Stimulated activated CD8-positive, alpha-beta memory T cell treated with anti-CD3 and anti-CD28 coated beads, Interleukin-15, amount 100 ng/mL, for 48 hours (primary cell): ENCODE data around the gene SPAG4.

Source experiments
- DNase-seq, 2 donors: peaks; one replicate each; pipeline ENCODE4 v3.0.0-alpha.2; 2020; ENCODE audit warnings: low read depth in 2 of 2

The SPAG4 gene

DNA sequence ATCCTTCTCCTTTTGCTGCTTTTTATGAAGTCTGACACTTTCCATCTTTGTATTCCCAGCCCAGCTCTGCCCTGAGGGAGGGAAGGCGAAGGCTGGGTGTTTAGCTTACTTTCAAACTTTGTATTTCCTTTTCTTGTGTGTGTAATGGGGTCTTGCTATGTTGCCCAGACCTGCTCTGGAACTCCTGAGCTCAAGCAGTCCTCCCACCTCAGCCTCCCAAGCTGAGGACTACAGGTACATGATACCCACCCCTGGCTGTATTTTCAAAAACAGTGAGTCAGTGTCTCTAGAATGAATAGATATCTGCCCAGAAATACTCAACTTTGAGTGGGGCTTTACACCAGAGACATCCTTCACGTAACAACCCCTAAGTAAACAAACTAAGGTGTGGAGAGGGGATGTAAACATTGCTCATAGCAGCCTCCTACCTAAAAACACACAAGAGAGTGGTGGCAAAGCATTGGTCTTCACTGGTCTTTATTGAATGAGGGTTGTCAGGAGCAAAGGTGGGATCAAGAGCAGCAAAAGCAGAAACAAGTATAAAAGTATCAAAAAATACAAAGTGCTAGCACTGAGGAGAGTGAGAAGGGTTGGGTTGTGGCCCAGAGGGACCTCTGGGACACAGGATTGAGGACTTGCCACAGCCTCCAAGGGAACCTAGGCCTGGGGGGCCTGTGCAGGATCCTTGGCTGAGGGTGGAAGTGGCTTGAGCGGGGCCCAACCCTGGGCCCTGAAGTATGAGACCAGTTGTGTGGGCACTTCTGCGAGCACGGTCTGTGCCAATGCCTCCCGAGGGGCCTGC is 10.2 kb downstream of the SPAG4 start:
- no peak for DNase-seq

DNA sequence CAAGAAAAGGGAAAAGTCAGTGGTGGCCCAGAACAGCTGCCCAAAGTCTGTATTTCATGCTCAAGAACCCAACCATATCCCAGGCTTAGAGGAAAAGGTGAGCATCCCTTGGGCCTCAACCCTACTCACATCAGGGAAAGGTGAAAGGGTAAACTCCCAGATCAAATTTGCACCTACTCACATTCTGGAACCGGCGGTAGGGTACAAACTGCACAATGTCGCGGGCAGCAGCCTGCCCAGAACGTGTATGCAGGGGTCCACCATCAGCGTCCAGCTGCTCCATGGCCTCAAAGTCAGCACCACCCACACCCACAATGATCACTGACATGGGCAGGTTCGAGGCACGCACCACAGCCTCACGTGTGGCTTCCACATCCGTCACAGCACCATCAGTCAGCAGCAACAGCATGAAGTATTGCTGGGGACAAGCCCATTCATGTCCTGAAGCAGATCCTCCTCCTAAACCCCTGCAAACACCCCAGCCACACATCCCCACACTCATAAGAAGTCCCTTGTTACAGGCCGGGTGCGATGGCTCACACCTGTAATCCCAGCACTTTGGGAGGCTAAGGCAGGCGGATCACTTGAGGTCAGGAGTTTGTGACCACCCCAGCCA is 10.9 kb downstream of the SPAG4 start:
- no peak for DNase-seq

DNA sequence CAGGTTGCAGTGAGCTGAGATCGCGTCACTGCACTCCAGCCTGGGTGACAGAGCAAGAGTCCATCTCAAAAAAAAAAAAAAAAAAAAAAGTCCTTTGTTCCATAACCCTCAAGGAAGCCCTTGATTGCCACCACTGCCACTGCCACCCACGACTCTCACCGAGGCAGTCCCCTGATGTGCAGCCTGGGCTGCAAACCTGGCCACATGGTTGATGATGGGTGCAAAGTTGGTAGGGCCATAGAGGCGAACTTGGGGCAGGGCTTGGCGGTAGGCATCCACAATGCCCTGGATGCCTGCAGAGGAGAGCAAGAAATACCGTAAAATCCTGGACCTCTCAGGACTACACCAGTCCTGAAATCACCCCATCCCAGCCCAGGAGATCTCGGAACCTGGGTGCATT is 11.5 kb downstream of the SPAG4 start:
- DNase-seq, result no peak

DNA sequence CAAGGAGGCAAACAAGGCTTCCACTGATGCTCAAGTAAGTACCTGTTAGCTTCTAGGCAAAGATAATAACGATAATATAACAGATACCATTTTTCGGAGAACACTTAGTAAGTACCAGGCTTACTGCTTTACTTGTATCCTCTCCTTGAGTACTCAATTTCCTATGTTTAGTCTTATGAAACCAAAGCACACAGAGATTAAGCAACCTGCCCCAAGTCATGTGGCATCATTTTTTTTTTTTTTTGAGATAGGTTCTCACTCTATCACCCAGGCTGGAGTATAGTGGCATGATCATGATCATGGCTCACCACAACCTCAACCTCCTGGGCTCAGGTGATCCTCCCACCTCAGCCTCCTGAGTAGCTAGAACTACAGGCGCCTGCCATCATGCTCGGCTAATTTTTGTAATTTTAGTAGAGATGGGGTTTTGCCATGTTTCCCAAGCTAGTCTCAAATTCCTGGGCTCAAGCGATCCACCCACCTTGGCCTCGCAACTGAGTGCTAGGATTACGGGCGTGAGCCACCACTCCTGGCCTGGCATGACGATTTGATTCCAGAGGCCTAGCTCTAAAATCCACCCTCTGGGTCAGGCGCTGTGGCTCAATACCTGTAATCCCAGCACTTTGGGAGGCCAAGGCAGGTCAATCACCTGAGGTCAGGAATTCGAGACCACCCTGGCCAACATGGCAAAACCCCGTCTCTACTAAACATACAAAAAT is 14.0 kb downstream of the SPAG4 start:
- DNase-seq, result no peak

DNA sequence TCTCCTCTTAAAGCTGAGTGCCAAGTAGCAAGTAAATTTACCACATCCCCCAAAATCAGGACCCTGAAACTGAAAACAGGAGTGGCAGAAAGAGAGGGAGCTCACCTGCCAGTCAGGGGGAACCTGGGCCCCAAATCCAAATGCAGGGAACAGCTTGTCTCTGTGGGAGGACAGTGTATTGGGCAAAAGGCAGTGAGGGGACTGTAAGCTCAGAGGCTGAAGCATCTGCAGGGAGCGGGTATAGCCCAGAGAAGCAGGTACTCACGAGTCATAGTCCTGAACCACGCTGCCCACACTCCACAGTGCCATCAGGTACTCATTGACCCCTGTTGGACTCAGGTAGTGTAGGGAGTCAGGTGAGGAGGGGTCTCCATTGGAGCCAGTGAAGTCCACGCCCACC is 15.0 kb downstream of the SPAG4 start:
- DNase-seq, result no peak

DNA sequence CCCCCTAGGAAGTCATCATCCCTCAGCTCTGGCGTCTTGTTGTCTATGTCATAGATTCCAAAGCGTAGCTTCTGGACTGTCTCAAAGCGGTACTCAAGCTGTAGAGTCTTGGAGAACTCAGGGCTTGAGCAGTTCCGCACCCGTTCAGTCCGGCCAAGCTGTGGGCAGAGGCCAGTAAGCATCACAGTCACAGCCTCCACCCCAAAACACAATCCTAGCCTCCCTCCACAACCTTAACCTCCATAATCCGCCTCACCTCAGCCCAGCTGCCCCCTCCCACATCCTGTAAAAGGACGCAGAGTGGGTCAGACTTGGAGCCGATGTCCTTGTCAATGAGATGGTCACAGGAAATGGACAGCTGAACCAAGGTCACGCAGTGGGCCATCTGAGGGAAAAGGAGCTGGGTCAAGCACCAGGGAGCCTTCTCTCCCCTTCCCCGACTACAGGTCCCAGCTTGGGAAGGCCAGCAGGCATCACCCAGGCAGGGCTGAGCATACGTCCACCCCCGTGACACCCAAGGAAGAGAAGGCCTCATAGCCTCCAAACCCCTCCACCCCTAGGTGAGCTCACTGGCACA is 17.0 kb downstream of the SPAG4 start:
- DNase-seq, result no peak

DNA sequence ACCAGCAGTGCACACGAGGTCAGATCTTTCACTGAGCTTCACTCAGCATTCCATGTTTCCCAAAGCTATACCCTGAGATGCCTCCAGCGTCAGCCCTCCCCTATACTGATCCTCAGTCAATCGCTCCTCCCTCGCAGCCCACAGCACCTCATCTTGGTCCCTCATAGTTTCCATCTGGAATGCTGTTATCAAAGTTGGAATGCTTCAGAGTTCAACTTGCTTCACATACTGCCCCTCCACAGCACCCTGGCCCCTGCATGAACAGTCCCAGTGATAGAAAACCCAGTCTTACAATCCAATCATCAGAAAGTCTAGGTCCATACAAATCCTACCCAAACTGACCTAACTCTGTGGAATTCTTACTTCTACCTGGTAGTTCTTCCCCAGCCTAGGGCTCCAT is 20.0 kb downstream of the SPAG4 start:
- no peak for DNase-seq

DNA sequence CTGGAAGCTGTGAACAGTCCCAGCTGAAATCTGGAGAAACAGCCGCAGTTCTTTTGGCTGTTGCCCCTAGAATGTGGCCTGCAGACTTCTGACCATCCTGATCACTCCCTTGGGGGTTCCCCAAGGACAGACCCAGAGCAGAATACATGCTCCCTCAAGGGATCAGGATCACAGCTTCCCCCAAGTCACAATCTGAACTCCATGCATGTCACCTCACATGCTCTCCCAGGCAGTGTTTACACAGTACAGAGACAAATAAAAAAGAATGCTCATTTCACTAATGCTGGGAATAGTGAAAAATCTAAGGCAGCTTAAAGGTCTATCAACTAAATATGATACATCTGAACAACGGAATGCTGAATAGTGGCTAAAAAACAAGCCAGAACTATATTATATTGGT is 20.5 kb downstream of the SPAG4 start:
- DNase-seq, result no peak

DNA sequence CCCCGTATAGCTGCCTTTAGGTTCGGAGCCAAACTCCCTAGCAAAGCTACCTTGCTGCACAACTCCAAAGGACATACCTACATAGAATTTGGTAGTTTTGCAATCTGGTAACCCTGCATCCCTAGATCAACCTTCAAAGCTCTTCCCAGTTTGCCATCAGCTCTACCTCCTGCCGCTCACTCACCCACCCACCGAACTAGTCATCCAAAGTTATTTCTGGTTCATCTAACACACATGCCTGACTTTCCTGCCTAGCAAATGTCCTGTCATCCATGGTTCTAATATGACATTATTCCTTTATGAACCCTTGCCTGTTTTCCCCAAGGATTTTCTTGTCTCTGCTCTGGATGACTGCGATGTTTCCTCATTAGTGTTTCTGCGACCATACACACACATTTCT is 21.6 kb downstream of the SPAG4 start:
- no peak for DNase-seq

DNA sequence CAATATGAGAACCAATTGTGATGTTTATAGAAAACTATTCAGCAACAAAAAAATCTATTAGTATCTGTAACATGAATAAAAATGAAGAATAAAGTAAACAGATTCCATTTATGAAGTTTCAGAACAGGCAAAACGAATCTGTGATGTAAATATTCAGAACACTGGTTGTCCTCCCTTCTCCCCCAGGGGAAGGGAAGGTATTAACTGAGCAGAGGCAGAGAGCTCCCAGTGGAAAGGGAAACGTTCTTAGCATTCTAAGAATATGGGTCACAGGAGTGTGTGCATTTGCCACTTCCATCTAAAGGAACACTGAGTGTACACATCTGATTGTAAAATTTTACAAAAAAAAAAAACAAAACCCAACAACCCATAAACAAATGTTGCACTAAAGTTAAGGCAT is 23.1 kb downstream of the SPAG4 start:
- no peak for DNase-seq

DNA sequence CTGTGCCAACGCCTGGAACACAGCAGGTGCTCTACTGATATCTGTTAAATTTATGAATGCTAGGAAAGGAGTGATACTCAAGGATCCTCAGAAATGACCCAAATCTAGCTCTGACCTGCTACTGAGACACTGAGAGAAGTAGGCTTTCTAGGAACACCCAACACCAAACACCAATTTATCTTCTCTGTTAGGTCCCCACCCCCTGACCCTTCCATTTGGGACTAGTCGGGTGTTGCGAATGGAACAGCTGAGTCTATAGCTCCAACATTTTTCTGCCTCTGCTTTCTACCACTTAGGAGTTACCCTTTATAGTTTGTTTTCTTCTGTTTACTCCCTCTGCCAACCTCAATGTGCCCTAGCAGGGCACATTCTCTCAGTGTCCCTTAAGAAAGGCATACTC is 25.1 kb downstream of the SPAG4 start:
- DNase-seq, result no peak

DNA sequence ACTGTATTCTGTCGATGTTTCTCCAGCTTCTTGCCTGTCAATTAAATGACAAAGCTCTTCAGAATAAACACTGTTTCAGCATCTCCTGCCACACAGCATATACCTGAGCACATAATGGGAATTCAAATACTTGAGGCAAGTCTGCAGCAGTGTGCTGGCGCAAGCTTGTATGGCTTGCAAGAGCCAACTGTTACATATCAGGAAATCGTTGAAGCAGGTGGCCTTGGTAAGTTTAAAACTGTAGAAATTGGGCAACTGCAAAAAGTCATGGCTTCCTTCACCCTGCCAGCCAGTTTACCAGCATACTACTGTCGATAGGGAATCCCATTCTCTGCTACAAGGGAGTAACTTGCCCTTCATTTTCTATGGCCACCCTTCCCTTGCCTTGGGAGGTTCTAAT is 26.1 kb downstream of the SPAG4 start:
- no peak for DNase-seq

DNA sequence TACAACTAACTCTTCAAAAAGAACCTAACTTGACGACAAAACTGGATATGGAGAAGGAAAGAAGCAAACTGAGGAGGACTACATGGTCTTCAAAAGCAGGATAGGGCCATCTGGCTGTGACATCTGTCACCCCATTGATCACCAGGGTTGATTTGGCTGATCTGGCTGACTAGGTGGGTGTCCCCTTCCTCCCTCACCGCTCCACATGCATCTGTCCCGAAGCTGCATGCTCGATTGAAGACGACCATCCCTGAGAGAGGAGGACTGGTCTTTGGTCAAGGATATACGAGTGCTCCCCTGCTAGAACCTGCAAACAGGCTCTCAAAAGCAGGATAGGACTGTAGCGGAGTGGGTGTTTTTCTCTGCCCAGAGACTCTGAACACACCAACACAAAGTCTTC is 27.4 kb downstream of the SPAG4 start:
- DNase-seq, result no peak

DNA sequence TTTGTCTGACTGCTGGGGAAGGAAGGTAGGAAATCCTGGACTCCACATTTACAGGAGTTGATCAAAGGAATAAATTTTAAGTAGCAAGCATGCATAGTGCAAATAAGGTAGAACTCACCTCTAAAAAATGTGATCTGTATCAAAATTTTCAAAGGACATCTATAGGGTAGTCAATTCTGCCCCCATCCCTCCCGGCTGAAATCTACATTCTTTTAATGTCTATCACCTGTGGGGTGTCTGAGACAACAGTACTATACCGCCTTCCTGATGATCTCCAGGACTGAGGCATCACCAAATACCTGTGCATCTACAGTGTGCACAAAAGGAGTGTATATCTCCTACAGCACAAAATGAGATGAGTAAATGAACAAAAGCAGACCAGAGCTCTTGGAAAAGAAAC is 29.2 kb downstream of the SPAG4 start:
- DNase-seq, result no peak

DNA sequence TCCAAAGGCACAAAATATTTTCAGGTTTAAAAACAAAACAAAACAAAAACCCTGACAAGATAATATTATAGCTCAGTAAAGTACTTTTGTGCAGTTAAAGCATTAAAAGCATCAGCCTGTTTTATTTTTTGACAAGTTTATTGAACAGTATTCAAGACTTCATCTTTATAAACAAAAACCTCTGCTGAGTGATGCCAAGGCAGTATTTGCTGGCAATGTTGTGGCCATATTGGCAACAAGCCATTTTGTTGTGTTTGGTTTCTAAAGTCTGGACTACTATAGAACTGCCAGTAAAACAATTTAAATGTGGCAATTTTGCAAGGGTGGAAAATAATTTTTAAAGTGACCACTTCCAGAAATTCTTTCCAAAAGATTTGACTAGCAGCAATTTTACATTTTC is 33.2 kb downstream of the SPAG4 start:
- no peak for DNase-seq

DNA sequence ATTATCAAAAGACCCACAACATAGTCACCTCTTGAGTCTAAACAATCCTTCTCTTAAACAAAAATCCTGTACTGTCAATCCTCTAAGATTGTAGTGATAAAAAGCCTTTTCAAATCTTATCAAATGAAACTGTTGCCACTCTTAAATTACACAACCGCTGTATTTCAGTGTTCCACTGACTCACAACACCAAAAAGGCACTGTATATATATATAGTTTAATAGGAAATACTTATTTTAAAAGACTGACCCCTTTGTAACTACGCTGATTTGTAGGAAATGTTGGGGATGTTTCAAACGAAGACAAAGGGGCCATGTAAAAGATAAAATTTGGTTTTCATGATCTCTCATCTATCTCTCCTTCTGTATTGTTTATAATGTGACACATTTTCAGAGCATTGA is 35.0 kb downstream of the SPAG4 start:
- DNase-seq, result no peak

DNA sequence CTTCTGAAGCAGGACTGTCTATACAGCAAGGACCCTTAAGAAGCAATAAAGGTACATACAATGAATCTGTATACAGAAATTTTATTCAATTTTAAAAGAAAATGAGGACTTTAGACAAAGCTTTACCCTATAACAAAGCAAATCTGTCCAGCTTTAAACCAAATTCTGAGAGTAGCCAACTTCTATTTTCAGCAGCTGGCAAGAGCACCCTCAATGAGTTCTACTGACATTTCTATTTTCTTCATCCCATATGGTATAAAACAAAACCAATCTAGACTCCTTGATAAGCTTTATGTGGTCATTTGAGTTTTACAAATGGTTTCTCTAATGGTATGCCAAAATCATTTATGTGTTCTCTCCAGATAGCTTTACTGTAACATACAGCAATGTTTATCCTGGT is 36.3 kb downstream of the SPAG4 start:
- no peak for DNase-seq

DNA sequence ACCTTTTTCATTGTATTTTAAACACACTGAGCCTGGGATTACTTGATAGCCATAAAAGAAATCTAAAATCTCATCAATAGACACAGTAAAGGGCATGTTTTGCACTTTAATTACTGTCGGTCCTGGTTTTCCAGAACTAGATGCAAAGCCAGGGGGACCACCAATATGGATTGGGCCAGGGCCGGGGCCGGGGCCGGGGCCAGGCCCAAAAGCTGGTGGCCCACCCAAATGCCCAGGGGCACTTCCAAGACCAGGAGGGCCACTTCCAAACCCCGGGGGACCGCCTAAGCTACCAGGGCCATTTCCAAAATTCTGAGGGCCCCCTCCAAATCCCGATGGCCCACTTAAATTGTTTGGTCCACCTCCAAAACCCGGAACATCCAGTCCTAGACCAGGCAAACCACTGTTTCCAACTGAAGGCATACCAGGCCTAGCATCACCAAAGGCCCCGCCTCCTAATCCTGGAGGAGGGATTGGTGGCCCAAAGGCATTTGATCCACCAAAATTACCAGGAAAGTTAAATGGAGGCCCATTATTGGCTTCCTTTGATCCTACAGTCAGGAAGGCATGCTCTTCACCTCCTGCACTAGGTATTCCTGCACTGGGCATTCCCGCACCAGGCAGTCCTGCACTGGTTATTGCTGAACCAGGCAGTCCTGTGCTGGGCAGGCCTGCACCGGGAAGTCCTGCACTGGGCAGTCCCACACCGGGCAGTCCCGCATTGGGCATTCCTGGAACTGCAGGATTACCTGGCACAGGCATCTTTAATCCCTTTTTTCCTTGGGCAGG is 37.2 kb downstream of the SPAG4 start:
- no peak for DNase-seq

DNA sequence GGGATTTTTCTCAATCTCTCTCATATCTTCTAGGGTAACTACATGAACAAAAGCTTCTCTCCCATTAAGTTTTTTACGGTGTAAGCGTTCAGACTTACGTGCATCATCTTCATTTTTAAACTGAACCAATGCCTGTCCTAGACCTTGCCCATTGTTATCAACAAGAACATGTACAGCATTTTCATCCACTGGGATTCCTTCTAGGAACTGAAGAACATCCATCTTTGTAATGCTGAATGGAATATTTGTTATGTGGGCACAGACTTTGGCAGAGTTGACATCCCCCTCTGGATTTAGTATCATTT is 37.8 kb downstream of the SPAG4 start:
- DNase-seq, result no peak

DNA sequence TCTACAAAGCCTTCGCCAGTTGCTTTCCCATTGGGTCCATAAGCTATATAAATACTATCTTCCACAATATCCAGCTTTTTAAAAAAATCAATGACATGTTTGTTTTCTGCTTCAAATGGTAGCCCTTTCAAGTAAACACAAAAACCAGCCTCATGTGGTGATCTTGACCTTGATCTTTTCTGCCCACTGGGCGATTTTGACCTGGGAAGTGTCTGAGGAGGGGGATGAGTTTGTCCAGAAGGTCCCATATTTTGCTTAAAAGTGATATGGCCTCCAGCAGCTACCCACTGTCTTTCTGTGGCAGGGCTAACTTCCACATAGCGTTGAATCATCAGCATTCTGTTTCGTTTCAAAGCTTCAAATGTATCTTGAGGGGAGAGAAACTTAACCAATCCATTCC is 38.3 kb downstream of the SPAG4 start:
- no peak for DNase-seq

DNA sequence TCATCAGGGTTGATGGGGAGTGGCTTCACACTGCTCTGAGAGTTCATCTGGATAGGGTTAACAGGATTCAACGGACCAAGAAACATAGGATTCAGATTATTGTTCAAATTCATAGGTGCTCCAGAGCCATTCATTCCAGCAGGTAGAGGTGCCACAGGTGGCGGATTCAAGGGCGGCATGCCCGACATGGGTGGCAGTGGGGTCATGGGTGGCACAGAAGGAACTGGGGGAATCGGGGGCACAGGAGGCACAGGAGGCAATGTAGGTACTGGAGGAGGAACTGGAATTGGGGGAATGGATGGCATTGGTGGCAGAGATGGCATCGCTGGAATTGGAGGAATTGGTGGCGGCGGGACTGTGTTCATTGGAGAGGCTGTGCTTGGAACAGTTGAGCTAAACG is 38.8 kb downstream of the SPAG4 start:
- DNase-seq, result no peak

DNA sequence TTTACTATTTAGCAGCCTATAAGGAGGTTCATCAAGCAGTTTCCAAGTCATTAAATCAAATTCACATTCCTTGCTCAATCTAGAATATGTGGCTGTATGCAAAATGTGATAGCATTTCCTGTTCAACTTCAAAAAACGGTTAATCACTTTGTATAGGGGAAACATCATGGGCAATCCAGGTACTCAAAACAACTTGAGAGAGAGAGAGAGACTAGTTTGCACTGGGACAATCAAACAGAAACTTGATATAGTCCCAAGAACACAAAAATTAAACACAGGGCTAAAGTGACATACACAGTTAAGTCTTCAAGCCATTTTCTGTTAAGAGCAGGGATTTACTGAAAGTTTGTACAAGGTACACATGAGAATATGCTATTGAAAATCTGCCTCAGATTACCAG is 41.6 kb downstream of the SPAG4 start:
- no peak for DNase-seq
